Ramos (cell line): Measurements from ENCODE around the gene INPP5B.
"Not testable (repeated sequence)": the region's sequence is repeated elsewhere in the genome, so short reads cannot be mapped to it uniquely, and the experiment has no call there.

Experiments used
- in situ Hi-C: fragments of 300-500 bp; cut with MboI; formaldehyde crosslinking; loops from one replicate; pipeline ENCODE4 v1.14.3; 2022; ENCODE audit warnings: low sequenced_read_pairs; ENCODE audit not compliant: unreplicated experiment

INPP5B gene

DNA sequence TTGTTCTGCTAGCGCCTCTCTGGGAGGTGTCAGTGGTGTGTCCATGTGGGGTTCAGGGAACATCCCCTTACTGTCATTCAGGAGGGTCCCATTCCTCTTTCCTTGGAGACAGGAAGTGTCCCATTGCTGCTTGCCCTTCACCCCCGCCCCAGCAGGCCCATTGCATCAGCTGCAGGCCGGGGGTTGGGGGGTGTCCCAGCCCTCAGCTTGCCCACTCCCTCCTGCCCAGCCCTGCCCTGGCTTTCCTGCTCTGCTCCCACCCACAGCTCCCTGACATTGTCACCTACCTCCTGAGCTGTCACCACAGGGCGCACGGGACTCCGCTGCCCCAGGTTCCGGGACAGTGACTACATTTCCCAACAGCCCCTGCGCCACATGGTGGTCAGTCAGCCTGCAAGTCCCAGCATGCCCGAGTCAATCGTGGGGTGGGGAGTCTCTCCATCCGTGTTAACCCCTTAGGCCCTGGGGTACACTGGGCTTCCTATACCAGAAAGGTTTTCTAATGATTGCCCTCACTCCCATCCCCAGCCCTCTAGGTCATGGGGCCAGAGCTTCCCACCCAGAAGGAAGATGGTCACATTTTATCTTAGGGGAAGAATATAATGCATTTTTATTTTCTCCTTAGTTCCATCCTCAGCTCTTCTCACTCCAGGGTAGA lies at the start of gene INPP5B:
INPP5B (minus strand) TSS at position 351 of the 658 bp plus-strand sequence. CDS start 745 bp downstream, outside the sequence.
- in situ Hi-C loops: no loop called here

DNA sequence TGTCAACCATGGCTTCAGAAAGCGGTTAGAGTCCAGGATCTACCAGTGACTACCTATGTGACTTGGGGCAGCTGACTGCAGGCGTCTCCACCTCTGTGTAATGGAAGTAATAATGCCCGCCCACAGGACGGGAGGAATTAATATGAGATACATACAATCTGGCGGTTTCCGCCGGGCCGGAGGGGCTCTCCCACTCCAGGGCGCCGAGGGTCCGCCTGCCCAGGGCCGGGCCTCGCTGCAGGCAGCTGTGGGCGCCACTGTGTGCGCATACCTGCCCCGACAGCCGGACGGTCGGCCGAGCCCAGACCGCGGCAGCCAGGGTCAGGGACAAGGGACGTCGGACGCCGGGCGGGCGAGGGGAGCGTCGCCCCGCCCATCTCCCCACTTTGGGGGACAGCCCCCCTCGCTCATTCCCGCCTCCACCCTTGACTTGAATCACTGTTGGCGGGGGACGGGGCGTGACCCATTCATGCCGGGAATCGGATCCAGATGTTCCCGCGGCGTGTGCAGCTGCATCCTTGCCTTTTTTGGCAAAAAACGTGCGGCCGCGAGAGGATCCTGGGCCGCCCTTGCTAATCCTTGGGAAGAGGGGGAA lies 49.0 kb upstream of the INPP5B start:
- in situ Hi-C loops: loop anchor here (10.0 kb wide), 1 partner anchor 401 kb away; the partner anchor contains the start of gene GNL2

DNA sequence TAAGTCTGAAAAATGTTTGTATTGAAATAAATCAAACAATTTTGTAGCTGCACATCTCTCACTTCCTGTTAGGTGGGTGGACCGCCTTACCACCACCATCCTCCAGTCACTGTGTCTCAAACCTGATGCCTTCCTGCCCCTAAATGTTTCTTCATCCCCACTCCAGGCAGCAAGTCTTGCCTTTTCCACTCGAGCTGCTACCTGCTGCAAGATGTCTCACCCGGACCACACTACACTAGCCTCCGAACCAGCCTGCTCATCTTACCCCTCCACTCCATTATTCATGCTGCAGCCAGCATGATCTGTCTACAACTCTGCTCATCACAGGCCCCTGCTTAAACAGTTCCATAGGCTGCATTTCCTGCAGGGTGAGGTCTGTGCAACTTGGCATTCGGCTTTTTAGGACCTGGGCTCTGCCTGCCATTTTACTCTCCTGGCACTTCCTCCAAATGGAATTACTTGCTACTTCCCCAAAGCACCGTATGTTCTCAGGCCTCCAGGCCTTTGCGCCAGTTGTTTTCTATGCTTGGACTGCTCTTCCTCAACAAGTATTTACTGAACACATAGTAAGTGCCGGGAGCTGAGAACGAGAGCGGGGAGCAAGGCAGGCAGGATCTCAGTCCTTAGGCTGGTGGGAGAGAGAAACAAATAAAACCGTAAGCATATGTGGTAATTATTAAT lies 48.2 kb upstream of the INPP5B start:
- in situ Hi-C loops: loop anchor here (10.0 kb wide), 1 partner anchor 400 kb away; the partner anchor contains the start of gene GNL2

DNA sequence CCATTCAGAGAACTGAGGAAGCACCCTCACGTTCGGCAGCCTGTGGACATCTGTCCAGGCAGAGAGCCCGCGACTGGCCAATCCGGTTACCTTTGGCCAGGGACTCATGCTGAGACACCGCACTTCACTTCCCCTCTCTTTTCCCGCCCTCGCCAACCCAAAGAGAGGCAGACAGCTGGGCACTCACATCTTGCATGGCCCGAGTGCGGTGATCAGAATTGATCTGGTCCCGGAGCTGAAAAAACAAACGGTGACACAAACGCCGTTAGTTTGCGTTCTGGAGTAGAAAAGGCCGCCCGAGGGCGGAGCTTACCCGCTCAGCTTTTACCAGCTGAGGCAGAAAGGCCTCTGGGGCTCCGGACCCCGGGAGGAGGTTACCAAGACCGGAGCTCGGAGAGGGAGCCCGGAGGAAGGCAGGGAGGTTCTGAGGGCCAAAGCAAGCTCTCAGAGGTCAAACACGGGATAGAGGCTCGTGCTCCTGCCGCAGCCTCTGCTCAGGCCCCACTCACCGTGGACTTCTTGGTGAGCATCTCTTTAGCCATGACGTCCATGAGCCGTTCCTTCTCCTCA lies 42.6 kb upstream of the INPP5B start:
- in situ Hi-C loops: no loop called here

GRCh38 chr1:37987679-37988078 lies 40.8 kb upstream of the INPP5B start:
- in situ Hi-C loops: no loop called here

DNA sequence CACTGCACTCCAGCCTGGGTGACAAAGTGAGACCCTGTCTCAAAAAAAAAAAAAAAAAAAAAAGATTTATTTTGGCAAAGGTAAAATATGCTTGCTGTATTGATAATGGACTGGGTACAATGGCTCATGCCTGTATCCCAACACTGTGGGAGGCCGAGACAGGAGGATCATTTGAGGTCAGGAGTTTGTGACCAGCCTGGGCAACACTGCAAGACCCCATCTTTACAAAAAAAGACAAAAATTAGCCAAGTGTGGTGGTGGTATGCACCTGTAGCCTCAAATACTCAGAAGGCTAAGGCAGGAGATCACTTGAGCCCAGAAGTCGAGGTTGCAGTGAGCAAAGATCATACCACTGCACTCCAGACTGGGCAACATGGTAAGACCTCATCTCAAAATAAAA lies 36.7 kb upstream of the INPP5B start:
- in situ Hi-C loops: no loop called here

GRCh38 chr1:37978541-37978940 lies 31.7 kb upstream of the INPP5B start:
- in situ Hi-C loops: no loop called here

- in situ Hi-C loops: not testable (repeated sequence)
These were observed 28.2 kb upstream of the INPP5B start for GRCh38 chr1:37975083-37975482.

- in situ Hi-C loops: no loop called here
These were observed 27.7 kb upstream of the INPP5B start for GRCh38 chr1:37974567-37974966.

DNA sequence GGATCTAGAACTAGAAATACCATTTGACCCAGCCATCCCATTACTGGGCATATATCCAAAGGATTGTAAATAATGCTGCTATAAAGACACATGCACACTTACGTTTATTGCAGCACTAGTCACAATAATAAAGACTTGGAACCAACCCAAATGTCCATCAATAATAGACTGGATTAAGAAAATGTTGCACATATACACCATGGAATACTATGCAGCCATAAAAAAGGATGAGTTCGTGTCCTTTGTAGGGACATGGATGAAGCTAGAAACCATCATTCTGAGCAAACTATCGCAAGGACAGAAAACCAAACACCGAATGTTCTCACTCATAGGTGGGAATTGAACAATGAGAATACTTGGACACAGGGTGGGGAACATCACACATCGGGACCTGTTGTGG lies 26.8 kb upstream of the INPP5B start:
- in situ Hi-C loops: not testable (repeated sequence)

DNA sequence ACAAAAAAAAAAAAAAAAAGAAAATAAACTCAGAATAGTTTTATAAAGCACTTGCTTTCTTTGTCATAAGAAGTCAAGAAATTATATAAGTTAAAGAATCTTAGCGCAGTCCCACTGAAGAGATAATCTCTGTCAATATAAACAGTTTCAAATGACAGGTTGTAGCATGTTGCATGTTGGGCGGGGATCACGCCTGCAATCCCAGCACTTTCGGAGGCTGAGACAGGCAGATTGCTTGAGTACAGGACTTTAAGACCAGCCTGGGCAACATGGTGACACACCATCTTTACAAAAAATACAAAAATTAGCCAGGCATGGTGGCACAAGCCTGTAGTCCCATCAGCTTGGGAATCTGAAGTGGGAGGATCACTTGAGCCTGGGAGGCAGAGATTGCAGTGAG lies 18.4 kb upstream of the INPP5B start:
- in situ Hi-C loops: loop anchor here (5.0 to 10.0 kb wide), 2 partner anchors 73 to 90 kb away; no protein-coding TSS in a partner anchor

DNA sequence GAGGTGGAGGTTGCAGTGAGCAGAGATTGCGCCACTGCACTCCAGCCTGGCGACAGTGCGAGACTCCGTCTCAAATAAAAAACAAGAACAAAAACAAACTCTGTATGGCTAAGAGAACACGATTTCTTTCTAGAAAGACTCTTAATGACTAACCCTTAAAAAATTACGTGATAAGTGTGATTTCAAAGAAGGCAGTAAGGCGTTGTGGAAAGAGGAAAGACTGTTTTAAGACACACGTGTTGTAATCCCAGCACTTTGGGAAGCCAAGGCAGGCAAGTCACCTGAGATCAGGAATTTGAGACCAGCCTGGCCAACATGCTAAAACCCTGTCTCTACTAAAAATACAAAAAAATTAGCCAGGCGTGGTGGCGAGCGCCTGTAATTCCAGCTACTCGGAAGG lies 17.3 kb upstream of the INPP5B start:
- in situ Hi-C loops: loop anchor here (10.0 kb wide), 1 partner anchor 89 kb away; no protein-coding TSS in a partner anchor

DNA sequence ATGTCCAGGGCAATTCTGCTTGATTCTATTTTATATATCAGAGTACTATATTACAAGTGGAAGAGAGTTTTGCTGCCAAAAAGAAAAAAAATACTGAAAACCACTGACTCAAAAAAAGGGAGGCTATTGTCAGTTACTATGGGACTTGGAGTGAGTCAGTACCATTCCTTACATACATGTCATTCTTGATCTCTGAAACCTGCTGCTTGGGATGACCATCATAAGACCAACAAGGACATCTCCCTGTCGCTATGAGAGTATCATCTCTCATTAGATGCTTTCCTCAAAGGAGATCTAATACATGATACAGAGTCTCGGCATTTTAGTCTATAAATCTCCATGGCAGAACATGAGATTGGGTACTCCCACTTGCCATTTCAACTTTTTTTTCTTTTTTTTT lies 11.8 kb upstream of the INPP5B start:
- in situ Hi-C loops: no loop called here

GRCh38 chr1:37955685-37956084 lies 8.8 kb upstream of the INPP5B start:
- in situ Hi-C loops: no loop called here

DNA sequence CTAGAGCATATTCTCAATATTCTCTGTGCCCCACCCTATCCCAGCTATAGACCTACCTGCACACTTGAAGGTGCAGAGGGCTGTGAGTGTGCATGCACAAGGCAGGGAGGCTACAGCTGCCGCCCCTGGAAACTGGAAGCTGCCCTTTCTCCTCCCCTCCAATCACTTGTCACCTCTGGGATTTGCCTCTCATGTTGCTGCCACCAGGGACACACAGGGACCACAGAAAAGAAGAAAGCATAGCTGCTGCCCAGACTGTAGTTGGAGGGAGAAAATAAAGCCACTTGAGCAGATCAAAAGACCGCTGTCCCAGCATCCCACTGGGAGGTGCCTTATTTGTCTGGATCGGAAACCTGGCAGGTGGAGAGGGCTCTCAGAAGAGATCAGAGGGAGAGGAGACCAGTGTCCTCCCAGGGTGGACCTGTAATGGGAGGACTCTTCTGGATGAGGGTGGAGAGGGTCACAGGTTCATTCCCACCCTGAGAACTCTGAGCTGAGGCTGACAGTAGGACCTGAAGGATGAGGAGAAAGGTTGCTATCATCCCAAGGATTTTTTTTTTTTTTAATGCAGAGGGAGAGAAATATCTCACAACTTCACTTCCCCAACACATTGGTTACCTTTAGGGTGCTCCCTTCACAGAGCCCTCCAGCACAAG lies 7.6 kb upstream of the INPP5B start:
- in situ Hi-C loops: no loop called here

GRCh38 chr1:37952738-37953137 lies 5.9 kb upstream of the INPP5B start:
- in situ Hi-C loops: no loop called here

GRCh38 chr1:37951783-37952624 lies 5.2 kb upstream of the INPP5B start:
- in situ Hi-C loops: no loop called here

GRCh38 chr1:37951041-37951782 lies 4.4 kb upstream of the INPP5B start:
- in situ Hi-C loops: no loop called here
